Esophagus squamous epithelium (tissue), 5 donors: ENCODE results near the gene TLR4. TPM values are rescaled to one million over a fixed set of nuclear protein-coding genes. Genes with fewer than 3 reads are reported as not detected.

Experiments used
- DNase-seq: peaks from one replicate; lab custom pipeline; 2025; lab: John Stamatoyannopoulos, UW
- H3K27ac ChIP-seq, 4 donors: fragments of 200-600 bp; sonication (generic); one replicate each; pipeline ENCODE4 v1.5.1; 2016 to 2019; ENCODE audit warnings: mild to moderate bottlenecking in 1 of 4
- H3K27me3 ChIP-seq, 4 donors: fragments of 200-600 bp; sonication (generic); 1 replicate in 3 of 4; 2 replicates in 1 of 4; pipeline versions ENCODE4 v1.5.1 to v1.6.0; 2017 to 2021; ENCODE audit warnings: antibody characterized with exemption in 1 of 4
- H3K36me3 ChIP-seq, 3 donors: fragments of 200-600 bp; sonication (generic); one replicate each; pipeline ENCODE4 v1.5.1; 2016 to 2019
- H3K4me1 ChIP-seq, 3 donors: fragments of 200-600 bp; sonication (generic); one replicate each; pipeline ENCODE4 v1.5.1; 2017 to 2019
- H3K4me3 ChIP-seq, 4 donors: fragments of 200-600 bp; sonication (generic); 1 replicate in 3 of 4; 2 replicates in 1 of 4; pipeline ENCODE4 v1.5.1; 2016 to 2019; ENCODE audit warnings: mild to moderate bottlenecking in 2 of 4, moderate library complexity in 1 of 4
- H3K9me3 ChIP-seq, 3 donors: fragments of 200-600 bp; sonication (generic); one replicate each; pipeline ENCODE4 v1.5.1; 2016 to 2019
- POLR2A ChIP-seq, 4 donors: fragments of 450-650 bp; IDR thresholded peaks; one replicate each; pipeline ENCODE4 v1.6.1; 2017; ENCODE audit warnings: antibody characterized with exemption in 4 of 4, mild to moderate bottlenecking in 4 of 4, moderate library complexity in 3 of 4
- WGBS, 2 donors: methylation state at CpG; one replicate each; pipeline ENCODE4 v1.1.5; 2018; 5-methylcytosine and 5-hydroxymethylcytosine counted together
- intact Hi-C: fragments of 100-400 bp; cut with DNase I; formaldehyde crosslinking; loops from one replicate; pipeline ENCODE4 v1.15.0; 2022
- total RNA-seq, 4 donors: library from RNA; depleted of rRNA; stranded (reverse); fragments of >200 nt; gene quantifications; one replicate each; pipeline ENCODE4 v1.1.0, GENCODE V29; 2016
- TF ChIP-seq, protein P1 (sequence below), 6 experiments: fragments of 450-650 bp in 4 of 6; fragments of 200-600 bp in 2 of 6; sonication (generic) in 2 of 6; IDR thresholded peaks; one replicate each; pipeline ENCODE4 v1.5.1; 2016 to 2019; ENCODE audit warnings: antibody characterized with exemption in 6 of 6, mild to moderate bottlenecking in 4 of 6, moderate library complexity in 4 of 6
- donor health status: DM: yes; HTN: yes; CAD: no.

Gene TLR4
- total RNA-seq, 4 donors from 2014 or later = 0.34 to 14.9 (median 5.8) TPM

DNA sequence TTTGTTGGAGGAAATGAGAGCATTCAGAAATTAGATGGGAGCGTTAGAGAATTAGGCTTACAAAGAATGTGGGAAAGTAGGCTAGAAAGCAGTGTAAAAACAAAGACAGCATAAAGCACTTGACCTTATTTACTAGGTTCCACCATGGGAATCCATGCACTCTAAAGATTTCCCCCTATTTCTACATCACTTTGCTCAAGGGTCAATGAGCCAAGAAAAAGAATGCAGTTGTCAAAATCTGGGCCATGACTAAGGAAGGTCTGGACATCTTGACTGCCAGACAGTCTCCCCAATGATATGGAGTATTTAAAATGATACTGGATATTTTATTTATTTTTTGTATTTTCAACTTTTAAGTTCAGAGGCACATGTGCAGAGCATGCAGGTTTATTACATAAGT lies 3.4 kb downstream of the TLR4 start:
- intact Hi-C loops = no loop called here

DNA sequence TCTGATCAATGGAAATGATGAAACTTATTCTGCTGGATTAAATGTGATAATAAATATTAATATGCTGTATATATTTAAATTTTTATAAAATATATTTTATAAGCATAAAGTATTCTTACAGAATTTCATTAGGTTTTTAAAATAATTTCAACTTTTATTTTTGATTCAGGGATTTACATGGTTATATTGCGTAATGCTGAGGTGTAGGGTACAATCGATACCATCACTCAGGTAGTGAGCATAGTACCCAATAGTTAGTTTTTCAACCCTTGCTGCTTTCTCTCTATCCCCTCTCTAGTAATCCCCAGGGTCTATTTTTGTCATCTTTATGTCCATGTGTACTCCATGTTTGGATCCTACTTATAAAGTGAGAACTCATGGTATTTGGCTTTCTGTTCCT lies 5.7 kb downstream of the TLR4 start:
- DNase-seq = no peak
- intact Hi-C loops = no loop called here
- Histone ChIP-seq H3K4me3 (no peak overlapping the region), H3K4me1 (no peaks in the 10 kb centered on the region), H3K36me3 (peaks cover 0 to 12% (median 0%) of the 10 kb centered on the region in 3 donors), H3K9me3 (no peaks in the 10 kb centered on the region), H3K27ac (no peak overlapping the region), H3K27me3 (no peaks in the 10 kb centered on the region)
- no peak for TF ChIP-seq POLR2A (IDR thresholded peaks at IDR 0.05)
- TF ChIP-seq, protein P1, sequence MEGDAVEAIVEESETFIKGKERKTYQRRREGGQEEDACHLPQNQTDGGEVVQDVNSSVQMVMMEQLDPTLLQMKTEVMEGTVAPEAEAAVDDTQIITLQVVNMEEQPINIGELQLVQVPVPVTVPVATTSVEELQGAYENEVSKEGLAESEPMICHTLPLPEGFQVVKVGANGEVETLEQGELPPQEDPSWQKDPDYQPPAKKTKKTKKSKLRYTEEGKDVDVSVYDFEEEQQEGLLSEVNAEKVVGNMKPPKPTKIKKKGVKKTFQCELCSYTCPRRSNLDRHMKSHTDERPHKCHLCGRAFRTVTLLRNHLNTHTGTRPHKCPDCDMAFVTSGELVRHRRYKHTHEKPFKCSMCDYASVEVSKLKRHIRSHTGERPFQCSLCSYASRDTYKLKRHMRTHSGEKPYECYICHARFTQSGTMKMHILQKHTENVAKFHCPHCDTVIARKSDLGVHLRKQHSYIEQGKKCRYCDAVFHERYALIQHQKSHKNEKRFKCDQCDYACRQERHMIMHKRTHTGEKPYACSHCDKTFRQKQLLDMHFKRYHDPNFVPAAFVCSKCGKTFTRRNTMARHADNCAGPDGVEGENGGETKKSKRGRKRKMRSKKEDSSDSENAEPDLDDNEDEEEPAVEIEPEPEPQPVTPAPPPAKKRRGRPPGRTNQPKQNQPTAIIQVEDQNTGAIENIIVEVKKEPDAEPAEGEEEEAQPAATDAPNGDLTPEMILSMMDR (IDR thresholded peaks at IDR 0.05) = no peak
- WGBS, 2 donors = 89 to 97% methylated on average over 2 of the region's 2 CpGs

More for the DNA sequence above, 3.4 kb downstream of the TLR4 start:
- Histone ChIP-seq H3K4me3 (no peak overlapping the region), H3K27ac (no peak overlapping the region), H3K27me3 (no peaks in the 10 kb centered on the region), H3K9me3 (no peaks in the 10 kb centered on the region), H3K4me1 (peaks cover 0 to 11% (median 0%) of the 10 kb centered on the region in 3 donors), H3K36me3 (peaks cover 0 to 5% (median 0%) of the 10 kb centered on the region in 3 donors)
- 75 to 84% methylated on average over 1 of the region's 1 CpG for WGBS, 2 donors
- DNase-seq = no peak
- TF ChIP-seq, protein P1 (IDR thresholded peaks at IDR 0.05) = no peak
- TF ChIP-seq POLR2A (IDR thresholded peaks at IDR 0.05) = no peak

DNA sequence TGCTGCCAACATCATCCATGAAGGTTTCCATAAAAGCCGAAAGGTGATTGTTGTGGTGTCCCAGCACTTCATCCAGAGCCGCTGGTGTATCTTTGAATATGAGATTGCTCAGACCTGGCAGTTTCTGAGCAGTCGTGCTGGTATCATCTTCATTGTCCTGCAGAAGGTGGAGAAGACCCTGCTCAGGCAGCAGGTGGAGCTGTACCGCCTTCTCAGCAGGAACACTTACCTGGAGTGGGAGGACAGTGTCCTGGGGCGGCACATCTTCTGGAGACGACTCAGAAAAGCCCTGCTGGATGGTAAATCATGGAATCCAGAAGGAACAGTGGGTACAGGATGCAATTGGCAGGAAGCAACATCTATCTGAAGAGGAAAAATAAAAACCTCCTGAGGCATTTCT lies 10.1 kb downstream of the TLR4 start:
- H3K4me3 ChIP-seq = no peak overlapping the region
- no peak for DNase-seq
- H3K36me3 ChIP-seq = peaks cover 0 to 12% (median 0%) of the 10 kb centered on the region in 3 donors
- TF ChIP-seq, protein P1 (IDR thresholded peaks at IDR 0.05) = no peak
- TF ChIP-seq POLR2A (IDR thresholded peaks at IDR 0.05) = no peak
- H3K27ac ChIP-seq = no peak overlapping the region
- no peaks in the 10 kb centered on the region for H3K9me3 ChIP-seq
- intact Hi-C loops = no loop called here
- 60 to 75% methylated on average over 1 to 6 of the region's 6 CpGs for WGBS, 2 donors
- no peaks in the 10 kb centered on the region for H3K27me3 ChIP-seq
- no peaks in the 10 kb centered on the region for H3K4me1 ChIP-seq

DNA sequence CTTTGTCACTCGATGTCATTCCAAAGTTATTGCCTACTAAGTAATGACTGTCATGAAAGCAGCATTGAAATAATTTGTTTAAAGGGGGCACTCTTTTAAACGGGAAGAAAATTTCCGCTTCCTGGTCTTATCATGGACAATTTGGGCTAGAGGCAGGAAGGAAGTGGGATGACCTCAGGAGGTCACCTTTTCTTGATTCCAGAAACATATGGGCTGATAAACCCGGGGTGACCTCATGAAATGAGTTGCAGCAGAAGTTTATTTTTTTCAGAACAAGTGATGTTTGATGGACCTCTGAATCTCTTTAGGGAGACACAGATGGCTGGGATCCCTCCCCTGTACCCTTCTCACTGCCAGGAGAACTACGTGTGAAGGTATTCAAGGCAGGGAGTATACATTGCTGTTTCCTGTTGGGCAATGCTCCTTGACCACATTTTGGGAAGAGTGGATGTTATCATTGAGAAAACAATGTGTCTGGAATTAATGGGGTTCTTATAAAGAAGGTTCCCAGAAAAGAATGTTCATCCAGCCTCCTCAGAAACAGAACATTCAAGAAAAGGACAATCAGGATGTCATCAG lies 11.3 kb downstream of the TLR4 start:
- peaks cover 0 to 12% (median 0%) of the 10 kb centered on the region in 3 donors for H3K36me3 ChIP-seq
- no peaks in the 10 kb centered on the region for H3K27me3 ChIP-seq
- no peak overlapping the region for H3K4me3 ChIP-seq
- 41 to 58% methylated on average over 5 of the region's 5 CpGs for WGBS, 2 donors
- TF ChIP-seq, protein P1 (IDR thresholded peaks at IDR 0.05) = no peak
- no peak for TF ChIP-seq POLR2A (IDR thresholded peaks at IDR 0.05)
- no peak for DNase-seq
- H3K27ac ChIP-seq = no peak overlapping the region
- intact Hi-C loops = no loop called here
- no peaks in the 10 kb centered on the region for H3K9me3 ChIP-seq
- peaks cover 0 to 6% (median 0%) of the 10 kb centered on the region in 3 donors for H3K4me1 ChIP-seq

DNA sequence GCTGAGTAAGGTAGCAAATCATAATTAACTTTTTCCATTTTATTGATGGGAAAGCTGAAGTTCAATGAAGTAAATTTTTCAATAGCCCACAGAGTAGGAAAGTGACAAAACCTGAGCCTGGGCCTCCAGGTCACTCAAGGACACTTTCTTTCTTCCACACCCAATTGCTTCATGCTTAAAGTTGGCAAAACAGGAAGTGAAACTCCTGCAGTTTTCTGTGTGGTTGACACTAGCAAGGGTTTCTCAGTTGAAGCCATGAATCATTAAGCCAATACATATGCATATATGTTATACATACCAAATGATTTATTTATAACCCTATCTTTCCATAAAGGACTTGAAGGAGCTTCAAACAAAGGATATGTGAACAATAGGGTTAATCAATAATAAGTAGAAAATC lies 13.9 kb downstream of the TLR4 start:
- Histone ChIP-seq H3K27me3 (no peaks in the 10 kb centered on the region), H3K4me1 (peaks cover 0 to 6% (median 0%) of the 10 kb centered on the region in 3 donors), H3K9me3 (no peaks in the 10 kb centered on the region), H3K36me3 (peaks cover 0 to 2% (median 0%) of the 10 kb centered on the region in 3 donors), H3K27ac (no peak overlapping the region), H3K4me3 (no peak overlapping the region)
- no peak for DNase-seq
- intact Hi-C loops = no loop called here
- TF ChIP-seq, protein P1 (IDR thresholded peaks at IDR 0.05) = no peak
- no peak for TF ChIP-seq POLR2A (IDR thresholded peaks at IDR 0.05)
